Psoas muscle (tissue), 8 donors: ENCODE data around the gene ZP1. TPM values are rescaled to one million over a fixed set of nuclear protein-coding genes. Genes with fewer than 3 reads are reported as not detected.
"Not testable (repeated sequence)": the region's sequence is repeated elsewhere in the genome, so short reads cannot be mapped to it uniquely, and the experiment has no call there.

Experiments
- ATAC-seq, 4 donors: fragments of 200-7000 bp; cut with Tn5 transposase; one replicate each; pipeline ENCODE4 v1.9.1; 2020; ENCODE audit warnings: moderate library complexity in 3 of 4, mild to moderate bottlenecking in 2 of 4
- DNase-seq, 2 donors: peaks; one replicate each; pipeline ENCODE4 v3.0.0-alpha.2; 2020
- H3K27ac ChIP-seq: fragments of 200-600 bp; one replicate; pipeline ENCODE4 v1.8.0; 2022
- H3K27me3 ChIP-seq, 3 donors: fragments of 200-600 bp in 1 of 3; one replicate each; pipeline versions ENCODE4 v1.6.1 to v1.8.0; 2013 to 2022; ENCODE audit warnings: low read length in 2 of 3, mild to moderate bottlenecking in 2 of 3, moderate library complexity in 1 of 3; ENCODE audit not compliant: insufficient read depth in 3 of 3
- H3K36me3 ChIP-seq, 2 donors: fragments of 200-600 bp in 1 of 2; one replicate each; pipeline versions ENCODE4 v1.6.1 to v1.8.0; 2013 to 2022; ENCODE audit warnings: low read depth in 1 of 2, mild to moderate bottlenecking in 1 of 2, moderate library complexity in 1 of 2; ENCODE audit not compliant: insufficient read depth in 1 of 2
- H3K4me1 ChIP-seq: fragments of 200-600 bp; one replicate; pipeline ENCODE4 v1.8.0; 2022
- H3K4me3 ChIP-seq: fragments of 200-600 bp; one replicate; pipeline ENCODE4 v1.8.0; 2022; ENCODE audit warnings: mild to moderate bottlenecking
- H3K9me3 ChIP-seq: fragments of 200-600 bp; one replicate; pipeline ENCODE4 v1.8.0; 2022
- WGBS, 3 donors: extraction: QIAGEN DNeasy Blood & Tissue Kit; methylation state at CpG; one replicate each; pipeline versions ENCODE4 v1.1.6 to v1.1.7; 2013; 5-methylcytosine and 5-hydroxymethylcytosine counted together
- intact Hi-C, 2 donors: fragments of 100-400 bp; cut with DNase I; formaldehyde crosslinking; loops; one replicate each; pipeline versions ENCODE4 v1.11.0 to v1.14.2; 2022
- long read RNA-seq, 2 donors: library from polyadenylated mRNA; unstranded; transcript quantifications; one replicate each; pipeline ENCODE4 v2.0.0, GENCODE V29; 2021
- polyA plus RNA-seq, 3 donors: library from polyadenylated mRNA; stranded (reverse); fragments of 200-250 nt; gene quantifications; one replicate each; pipeline ENCODE4 v1.2.3, GENCODE V29; 2013
- total RNA-seq, 4 donors: library from RNA; stranded (reverse); fragmentation: NEBNext Ultra II Directional in 2 of 4; extraction: Animal tissue kit (Norgen Biotek cat#: 25700) in 2 of 4; gene quantifications; one replicate each; pipeline versions ENCODE4 v1.2.1 to v1.2.4, GENCODE V29; 2021 to 2023
- TF ChIP-seq, protein P1 (sequence below): fragments of 200-600 bp; IDR thresholded peaks from one replicate; pipeline ENCODE4 v1.8.0; 2022; ENCODE audit warnings: antibody characterized with exemption
- donor health status: healthy with polysubstance abuse.
- donor health status: DM: no; HTN: no; CAD: no; lungs with moderate emphysema.
- donor health status: Bipolar disorder and iron deficiency.
- donor health status: healthy.
- donor health status: DM: yes; HTN: yes; CAD: no.
- donor health status: DM: no; HTN: no; CAD: no.
- donor health status: DM: no; HTN: no; CAD: no.
- donor health status: DM: yes; HTN: yes; CAD: no.

The ZP1 gene, protein sequence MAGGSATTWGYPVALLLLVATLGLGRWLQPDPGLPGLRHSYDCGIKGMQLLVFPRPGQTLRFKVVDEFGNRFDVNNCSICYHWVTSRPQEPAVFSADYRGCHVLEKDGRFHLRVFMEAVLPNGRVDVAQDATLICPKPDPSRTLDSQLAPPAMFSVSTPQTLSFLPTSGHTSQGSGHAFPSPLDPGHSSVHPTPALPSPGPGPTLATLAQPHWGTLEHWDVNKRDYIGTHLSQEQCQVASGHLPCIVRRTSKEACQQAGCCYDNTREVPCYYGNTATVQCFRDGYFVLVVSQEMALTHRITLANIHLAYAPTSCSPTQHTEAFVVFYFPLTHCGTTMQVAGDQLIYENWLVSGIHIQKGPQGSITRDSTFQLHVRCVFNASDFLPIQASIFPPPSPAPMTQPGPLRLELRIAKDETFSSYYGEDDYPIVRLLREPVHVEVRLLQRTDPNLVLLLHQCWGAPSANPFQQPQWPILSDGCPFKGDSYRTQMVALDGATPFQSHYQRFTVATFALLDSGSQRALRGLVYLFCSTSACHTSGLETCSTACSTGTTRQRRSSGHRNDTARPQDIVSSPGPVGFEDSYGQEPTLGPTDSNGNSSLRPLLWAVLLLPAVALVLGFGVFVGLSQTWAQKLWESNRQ
- total RNA-seq (under 1 TPM in 1 of 4 donors, not detected in 3; 0.29 TPM), polyA plus RNA-seq (under 1 TPM; 0.18 to 0.52 (median 0.30) TPM)
- long read RNA-seq, donor 1 = 0 reads
- long read RNA-seq, donor 2 = 0 reads

DNA sequence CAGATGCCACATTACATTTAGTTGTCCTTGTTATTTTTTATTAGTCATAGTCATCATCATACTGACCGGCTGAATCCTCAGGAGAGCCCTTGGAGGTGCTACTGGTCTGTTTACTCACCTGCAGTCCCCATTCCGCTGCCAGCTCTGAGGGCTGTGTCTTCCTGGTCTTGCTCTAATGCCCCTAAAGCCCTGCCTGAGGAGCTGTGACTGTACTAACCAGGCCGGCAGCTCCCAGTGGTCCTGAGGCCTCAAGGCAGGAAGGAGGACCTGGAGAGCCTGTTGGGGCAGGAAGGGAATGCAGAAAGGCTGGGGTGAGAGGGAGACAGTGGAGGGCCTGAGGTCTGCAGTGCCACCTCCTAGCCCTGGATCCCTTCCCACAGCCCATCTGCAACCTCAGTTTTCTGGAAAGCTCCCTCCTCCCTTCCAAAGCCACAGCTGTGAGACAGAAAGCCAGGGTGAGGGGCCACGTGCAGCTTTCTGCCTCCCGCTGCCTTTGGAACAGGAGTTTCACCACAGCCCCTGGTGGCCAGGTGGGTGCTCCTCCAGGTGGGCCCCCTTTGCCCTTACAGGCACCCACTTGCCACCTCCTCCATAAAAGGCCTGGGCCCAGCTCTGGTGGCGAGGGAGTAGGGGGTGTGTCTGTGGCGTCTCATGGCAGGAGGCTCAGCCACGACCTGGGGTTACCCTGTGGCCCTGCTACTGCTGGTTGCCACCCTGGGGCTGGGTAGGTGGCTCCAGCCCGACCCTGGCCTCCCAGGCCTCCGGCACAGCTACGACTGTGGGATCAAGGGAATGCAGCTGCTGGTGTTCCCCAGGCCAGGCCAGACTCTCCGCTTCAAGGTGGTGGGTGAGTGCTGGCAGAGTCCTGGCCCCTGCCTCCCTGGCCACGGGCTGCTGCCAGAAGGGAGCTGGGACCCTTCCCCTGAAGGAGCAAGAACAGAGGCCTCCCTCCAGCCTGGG, at the start of gene ZP1:
TSS of gene ZP1 (plus strand) at position 632 of the 960 bp plus-strand sequence. CDS start at position 652, 20 bp downstream.
- Histone ChIP-seq H3K4me1 (peaks cover 16% of the 10 kb centered on the region), H3K9me3 (no peaks in the 10 kb centered on the region), H3K27me3 (no peaks in the 10 kb centered on the region), H3K4me3 (no peak within 1 kb of the TSS), H3K36me3 (no peaks in the 10 kb centered on the region), H3K27ac (no peak within 1 kb of the TSS)
- ATAC-seq (peak in 1 of 4 donors; percentile 7), DNase-seq (peak in 1 of 2 donors; percentile 41)
- 60 to 62% (median 61%) methylated on average over 12 to 13 of the region's 13 CpGs for WGBS, 3 donors
- intact Hi-C loops = no loop called here
- TF ChIP-seq, protein P1, sequence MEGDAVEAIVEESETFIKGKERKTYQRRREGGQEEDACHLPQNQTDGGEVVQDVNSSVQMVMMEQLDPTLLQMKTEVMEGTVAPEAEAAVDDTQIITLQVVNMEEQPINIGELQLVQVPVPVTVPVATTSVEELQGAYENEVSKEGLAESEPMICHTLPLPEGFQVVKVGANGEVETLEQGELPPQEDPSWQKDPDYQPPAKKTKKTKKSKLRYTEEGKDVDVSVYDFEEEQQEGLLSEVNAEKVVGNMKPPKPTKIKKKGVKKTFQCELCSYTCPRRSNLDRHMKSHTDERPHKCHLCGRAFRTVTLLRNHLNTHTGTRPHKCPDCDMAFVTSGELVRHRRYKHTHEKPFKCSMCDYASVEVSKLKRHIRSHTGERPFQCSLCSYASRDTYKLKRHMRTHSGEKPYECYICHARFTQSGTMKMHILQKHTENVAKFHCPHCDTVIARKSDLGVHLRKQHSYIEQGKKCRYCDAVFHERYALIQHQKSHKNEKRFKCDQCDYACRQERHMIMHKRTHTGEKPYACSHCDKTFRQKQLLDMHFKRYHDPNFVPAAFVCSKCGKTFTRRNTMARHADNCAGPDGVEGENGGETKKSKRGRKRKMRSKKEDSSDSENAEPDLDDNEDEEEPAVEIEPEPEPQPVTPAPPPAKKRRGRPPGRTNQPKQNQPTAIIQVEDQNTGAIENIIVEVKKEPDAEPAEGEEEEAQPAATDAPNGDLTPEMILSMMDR = no peak

DNA sequence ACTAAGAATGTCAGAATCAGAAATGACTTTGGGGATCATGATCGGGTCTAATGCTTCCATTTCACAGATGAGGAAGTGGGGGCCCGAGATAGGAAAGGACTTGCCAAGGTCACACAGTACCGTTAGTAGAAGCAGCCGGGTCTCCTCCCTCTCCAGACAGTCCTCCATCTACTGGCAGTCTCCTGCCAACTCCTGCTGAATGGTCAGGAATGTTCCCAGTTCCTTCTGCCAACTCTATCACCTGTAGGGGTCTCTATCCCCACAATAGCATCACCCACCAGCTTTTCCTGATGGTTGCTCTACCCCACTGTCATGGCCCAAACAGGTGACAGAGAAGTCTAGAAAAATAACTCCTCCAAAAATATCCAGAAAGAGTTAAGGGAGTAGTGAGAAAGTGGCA, 49.3 kb upstream of the ZP1 start:
- intact Hi-C loops = no loop called here
- Histone ChIP-seq H3K27me3 (no peaks in the 10 kb centered on the region), H3K4me1 (no peaks in the 10 kb centered on the region), H3K36me3 (no peaks in the 10 kb centered on the region), H3K9me3 (peaks cover 3% of the 10 kb centered on the region), H3K27ac (no peak overlapping the region), H3K4me3 (no peak overlapping the region)
- WGBS, 3 donors = 71 to 76% (median 72%) methylated on average over 4 of the region's 4 CpGs
- TF ChIP-seq, protein P1 = no peak
- DNase-seq = no peak
- ATAC-seq = no peak

DNA sequence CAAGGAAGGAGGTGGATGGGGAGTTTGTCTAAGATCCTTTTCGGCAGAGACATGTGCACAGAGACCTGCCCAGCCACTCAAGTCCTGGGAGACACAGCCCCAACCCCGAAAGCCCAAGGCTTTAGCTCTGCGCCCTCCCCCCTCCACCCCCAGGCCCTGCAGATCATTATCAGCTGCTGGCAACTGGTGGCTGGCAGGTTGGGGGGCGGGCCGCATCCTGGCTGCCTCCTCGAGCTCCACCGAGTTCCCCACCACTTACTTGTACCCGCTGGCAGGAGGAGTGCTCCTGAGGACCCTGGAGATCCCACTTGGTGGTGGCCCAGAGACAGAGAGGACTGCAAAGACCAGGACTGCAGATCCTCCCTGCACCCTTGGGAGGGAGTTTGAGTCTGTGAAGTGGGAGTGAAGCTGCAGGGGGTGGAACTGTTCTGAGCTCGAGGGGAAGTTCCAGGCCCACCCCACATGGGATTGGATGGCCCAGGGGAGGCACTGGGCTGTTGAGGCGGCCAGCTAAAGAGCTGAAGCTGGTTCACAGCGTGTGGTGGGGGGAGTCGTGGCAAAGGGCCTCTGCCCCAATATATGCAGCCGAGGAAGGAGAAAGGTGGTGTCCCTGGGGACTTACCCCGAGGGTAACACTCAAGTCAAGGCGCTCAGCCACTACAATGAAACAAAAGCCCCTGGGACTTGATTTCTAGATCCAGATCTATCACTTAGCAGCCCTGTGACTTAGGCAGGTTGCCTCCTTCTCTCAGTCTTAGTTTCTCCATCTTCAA, 45.3 kb upstream of the ZP1 start:
- H3K27ac ChIP-seq = no peak overlapping the region
- peaks cover 2% of the 10 kb centered on the region for H3K9me3 ChIP-seq
- DNase-seq (peak in 1 of 2 donors; percentile 42), ATAC-seq (no peak)
- no peak overlapping the region for H3K4me3 ChIP-seq
- TF ChIP-seq, protein P1 = no peak
- intact Hi-C loops = no loop called here
- H3K36me3 ChIP-seq = no peaks in the 10 kb centered on the region
- H3K4me1 ChIP-seq = no peaks in the 10 kb centered on the region
- no peaks in the 10 kb centered on the region for H3K27me3 ChIP-seq
- WGBS, 3 donors = 61 to 67% (median 65%) methylated on average over 14 to 15 of the region's 15 CpGs

DNA sequence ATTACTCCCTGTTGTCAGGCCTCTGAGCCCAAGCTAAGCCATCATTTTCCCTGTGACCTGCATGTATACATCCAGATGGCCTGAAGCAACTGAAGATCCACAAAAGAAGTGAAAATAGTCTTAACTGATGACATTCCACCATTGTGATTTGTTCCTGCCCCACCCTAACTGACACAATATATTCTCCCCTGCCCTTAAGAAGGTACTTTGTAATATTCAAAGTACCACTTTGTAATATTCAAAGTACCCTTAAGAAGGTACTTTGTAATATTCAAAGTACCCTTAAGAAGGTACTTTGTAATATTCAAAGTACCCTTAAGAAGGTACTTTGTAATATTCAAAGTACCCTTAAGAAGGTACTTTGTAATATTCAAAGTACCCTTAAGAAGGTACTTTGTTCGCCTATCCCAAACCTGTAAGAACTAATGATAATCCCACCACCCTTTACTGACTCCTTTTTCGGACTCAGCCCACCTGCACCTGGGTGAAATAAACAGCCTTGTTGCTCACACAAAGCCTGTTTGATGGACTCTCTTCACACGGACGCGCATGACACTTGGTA, 43.5 kb upstream of the ZP1 start:
- H3K4me3 ChIP-seq, intact Hi-C loops, H3K27me3 ChIP-seq, H3K27ac ChIP-seq, H3K9me3 ChIP-seq, H3K36me3 ChIP-seq, ATAC-seq, H3K4me1 ChIP-seq: not testable (repeated sequence)
- 89 to 95% (median 91%) methylated on average over 5 of the region's 5 CpGs for WGBS, 3 donors
- peak in 1 of 2 donors; percentile 26 for DNase-seq
